GM19468 (cell line): ENCODE results near the gene C1QTNF8.

ENCODE experiments used
- ATAC-seq: cut with Tn5 transposase; IDR thresholded peaks from one replicate; pipeline ENCODE4 v1.9.1; 2021; ENCODE audit warnings: mild to moderate bottlenecking, moderate library complexity, moderate number of reproducible peaks; ENCODE audit not compliant: unreplicated experiment; ENCODE audit errors: extremely low read depth

The C1QTNF8 gene

DNA sequence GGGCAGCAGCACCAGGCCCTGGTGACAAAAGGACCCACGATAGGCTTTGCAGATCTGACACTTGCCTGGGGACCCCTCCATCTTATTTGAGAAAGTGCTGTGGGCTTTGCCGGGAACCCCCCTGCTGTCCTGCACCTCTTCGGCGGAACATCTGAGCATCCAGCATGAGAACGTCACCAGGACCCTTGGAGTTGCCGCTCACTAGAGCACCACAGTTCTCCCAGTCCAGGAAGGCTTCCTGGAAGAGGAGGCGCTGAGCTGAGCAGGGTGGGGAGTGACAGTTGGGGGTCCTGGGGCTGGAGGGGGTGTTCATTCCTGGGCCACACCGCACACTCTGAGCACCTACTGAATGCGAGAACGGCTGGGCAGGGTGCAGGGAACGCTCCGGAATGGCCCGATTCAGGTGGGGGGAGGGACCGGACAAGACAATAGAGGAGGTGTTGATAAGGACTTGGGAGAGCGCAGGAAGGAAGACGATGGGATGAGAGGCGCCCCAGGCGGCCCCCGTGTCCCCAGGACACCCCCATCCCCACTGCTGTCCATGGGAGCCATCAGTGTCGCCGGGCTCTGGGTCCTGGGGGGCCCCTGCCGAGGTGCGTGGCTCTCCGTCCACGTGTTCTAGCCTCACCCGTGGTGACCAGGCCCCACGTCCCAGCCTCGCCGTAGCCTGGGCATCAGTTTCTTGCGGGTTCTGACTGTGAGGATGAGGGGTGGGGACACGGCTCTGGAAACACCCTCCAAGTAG is 32.1 kb upstream of the C1QTNF8 start:
- no peak for ATAC-seq

DNA sequence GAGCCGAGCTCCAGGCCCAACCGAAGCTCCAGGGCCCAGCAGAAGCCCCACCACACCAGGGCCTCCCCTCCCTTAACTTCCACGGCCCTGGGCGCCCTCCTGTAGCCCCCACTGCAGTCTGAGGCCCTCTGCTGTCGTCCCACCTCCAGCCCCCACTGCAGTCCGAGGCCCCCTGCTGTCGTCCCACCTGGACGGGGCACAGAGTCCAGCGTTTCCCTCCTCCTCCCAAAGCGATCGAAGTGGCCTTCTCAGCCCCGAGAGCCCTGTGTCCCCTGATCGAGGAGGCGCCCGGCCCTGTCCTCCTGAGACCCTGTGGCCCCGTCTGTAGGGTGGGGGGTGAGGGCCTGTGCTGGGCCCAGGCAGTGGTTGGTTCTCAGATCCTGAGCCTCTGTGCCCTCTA is 31.1 kb upstream of the C1QTNF8 start:
- no peak for ATAC-seq

DNA sequence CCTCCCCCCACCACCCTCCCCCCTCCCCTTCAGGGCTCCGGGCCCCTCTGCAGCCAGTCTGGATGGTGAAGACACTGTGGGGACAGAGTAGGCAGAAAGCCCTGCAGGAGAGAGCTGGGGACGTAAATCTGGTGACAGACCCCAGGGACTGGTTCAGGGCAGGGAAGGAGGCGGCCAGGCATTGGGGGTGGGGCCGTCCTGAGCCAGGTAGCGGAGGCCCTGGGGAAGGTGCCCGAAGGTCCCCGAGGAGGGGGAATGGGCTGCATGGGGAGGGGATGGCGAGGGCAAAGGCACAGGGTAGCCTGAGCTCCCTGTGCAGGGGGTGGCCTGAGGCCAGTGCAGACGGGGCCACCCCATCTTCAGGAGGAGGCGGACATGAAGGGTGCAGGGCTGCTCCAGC is 30.5 kb upstream of the C1QTNF8 start:
- no peak for ATAC-seq

DNA sequence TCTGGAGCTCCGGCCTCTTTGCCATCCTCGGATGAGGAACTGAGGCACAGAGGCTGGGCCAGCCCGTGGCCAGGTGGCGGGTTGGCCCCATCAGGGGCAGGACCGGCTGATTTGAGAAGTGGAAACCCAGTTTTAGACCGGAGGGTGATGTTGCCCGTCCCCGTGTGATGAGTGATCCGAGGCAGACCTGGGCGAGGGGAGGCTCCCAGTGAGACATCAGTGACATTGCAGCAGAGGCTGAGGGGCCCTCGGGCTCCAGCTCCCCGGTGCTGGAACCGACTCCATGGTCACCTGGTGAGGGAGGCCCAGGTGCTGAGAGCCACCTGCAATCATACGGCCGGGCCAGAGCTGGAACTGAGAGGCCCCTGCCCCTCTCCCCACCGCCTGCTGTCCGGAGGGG is 30.0 kb upstream of the C1QTNF8 start:
- ATAC-seq: no peak

DNA sequence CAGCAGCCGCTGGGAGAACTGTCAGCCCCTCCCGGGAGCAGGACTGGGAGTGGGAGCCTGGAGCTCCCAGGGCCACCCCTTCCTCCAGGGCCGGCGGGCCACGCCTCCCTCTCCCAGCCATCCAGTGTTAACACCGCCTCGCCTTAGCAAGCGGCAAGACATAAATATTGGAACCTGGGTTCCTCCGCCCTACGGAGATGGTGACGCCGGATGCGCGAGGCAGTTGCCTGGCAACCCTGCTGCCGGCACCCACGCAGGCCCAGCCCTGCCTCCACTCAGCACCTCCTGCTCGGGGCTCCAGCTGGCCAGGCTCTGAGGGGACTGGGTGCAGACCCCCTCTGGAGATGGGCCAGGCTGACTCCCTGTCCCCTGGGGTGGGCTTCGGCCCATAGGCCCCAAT is 29.4 kb upstream of the C1QTNF8 start:
- no peak for ATAC-seq

DNA sequence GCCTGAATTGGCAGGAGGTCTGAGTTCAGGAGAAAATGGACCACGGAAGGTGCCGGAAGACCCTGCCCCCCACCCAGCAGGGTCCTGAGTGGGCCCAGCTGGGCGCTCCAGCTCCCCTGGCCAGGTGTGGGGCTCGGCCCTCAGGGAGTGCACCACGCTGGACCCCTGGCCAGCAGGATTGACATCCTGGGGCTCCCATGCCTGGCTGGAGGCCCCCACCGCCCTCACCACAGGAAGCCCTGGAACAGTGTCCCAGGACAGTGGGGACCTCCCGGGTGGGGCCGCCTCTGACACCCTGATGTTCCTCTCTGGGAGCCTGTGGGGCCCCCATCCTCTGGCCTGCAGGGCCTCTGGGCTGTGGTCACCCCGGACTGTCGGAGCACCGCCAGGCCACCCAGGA is 28.8 kb upstream of the C1QTNF8 start:
- ATAC-seq: no peak

DNA sequence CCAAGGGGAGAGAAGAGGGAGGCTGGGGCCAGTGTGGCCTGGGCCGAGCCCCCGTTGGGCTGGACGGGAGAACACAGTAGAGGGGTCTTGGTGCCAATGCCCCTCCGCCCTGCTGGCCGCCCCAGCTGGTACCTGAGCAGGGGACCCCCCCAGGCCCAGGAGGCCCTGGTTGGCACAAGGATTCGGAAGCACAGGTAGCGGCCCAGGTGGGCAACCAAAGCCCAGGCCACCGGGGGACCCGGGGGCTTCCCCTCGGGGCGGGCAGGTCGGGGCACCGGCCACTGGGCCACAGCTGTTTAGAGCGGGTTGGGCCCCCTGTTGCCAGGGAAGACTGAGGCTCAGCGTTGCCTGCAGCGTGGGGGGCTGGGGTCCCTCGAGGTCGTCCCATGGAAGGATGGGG is 28.2 kb upstream of the C1QTNF8 start:
- ATAC-seq: no peak

DNA sequence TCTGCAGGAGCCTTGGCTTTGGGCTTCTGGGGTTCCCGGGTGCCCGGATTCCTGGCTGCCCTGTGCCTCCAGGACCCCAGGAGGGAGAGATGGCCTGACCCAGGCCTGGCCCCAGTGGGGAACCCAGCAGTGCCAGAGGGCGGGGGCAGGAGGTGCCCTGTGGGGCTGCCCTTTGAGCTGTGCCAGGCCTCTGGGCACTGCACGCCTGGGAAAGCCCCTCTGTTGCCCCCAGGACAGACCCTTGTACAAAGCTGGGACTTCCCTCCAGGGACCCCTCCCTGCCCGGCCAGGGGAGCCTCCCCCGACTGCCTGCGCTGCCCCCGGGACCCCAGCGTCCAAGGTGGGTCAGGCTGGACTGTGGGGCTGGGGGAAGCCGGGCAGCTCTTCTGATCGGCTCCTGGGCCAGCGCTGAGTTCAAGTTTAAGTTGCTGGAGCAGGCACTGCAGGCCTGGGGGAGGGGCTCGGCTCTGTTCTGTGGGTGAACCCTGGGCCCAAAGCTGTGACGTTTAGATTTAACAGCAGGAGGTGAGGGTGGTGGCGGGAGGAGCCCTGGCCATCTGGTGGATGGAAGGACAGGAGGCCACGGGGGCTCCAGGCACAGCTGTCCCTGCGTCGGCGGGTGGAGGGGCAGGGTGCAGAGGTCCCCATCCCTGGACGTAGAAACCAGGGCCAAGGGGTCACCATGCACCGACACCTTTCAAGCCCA is 27.6 kb upstream of the C1QTNF8 start:
- ATAC-seq: no peak

DNA sequence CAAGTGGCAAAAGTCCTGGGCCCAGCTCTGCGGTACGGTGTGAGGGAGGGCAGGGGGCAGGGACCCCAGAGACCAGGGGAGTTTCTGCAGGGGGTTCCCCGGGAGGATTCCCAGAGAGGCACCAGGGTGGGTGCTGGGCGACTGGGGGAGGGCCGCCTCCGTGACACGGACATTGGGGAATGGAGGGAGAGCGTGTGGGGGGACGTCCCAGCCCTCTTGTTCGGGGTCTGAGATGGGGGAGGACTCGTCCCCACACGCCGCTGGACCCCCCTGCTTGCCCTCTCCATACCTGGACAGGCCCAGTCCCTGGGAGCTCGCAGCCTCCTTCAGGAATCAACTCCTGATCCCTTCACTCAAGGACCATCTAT is 26.3 kb upstream of the C1QTNF8 start:
- no peak for ATAC-seq

DNA sequence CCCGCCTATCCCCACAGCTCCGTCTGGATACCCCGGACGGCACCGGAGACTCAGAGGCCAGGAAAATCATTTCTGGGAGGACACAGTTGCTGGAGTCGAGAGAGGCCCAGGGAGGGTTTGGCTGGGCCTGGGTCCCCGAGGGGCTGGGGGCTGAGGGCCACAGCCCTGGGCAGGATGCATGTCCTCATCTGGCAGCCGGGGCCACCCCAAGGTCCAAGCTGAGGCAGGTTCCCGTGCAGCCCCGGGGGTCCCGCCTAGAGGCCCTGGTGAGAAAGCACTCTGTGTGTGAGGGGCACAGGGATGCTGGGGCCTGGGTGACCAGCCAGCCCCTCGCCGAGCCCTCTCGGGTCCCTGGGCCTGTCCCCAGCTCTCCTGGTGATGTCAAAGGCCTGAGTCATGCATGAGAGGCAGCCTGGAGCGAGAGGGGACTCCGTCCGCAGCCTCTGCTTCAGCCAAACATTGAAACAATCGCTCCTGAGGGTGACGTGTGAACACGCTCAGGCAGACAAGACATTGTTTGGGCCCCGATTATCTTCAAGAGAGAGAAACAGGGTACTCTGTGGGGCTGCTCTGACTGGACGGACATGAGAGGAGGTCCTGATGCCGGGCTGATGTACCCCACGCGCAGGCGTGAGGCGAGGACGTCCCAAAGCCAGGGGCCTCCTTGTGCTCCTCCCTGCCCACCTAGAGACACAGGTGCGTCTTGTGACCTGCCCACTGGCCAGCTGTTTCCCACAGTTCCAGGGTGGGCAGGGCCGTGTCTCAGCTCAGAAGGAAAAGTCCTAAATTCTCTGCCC is 25.8 kb upstream of the C1QTNF8 start:
- ATAC-seq: no peak

DNA sequence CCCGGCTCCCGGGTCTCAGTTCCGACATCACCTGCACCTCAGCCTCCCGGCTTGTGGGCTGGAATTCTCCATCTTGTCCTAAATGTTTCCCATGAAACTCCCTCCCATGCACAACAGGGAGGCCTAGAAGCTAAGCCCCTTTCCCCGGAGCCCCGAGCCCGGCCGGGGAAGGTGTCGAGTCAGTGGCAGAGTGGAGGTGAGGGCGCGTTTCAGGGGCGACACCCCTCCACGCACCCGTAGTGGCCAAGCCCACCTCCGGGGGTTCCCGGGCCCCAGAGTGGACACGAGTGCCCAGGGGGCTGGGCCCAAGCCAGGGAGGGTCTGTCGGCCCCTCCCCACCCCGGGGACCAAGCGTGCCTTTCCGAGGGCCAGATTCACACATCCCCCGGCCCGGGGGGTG is 25.0 kb upstream of the C1QTNF8 start:
- no peak for ATAC-seq

DNA sequence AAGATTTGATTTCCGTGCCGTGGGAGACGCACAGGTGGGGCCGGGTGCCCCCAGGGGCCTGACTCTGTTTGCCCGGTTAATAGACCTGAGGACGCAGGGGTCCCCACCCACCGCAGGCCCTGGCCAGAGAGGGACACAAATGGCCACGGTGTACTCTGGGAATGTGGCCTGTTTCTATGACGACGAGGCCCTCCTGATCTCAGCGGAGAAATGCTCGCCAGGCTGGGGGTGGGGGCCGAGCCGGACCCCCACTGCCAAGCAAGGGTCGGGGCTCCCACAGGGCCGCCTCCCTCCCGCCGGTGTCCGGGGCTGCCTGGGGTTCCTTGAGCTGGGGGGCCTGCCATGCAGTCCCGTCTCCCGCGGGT is 24.5 kb upstream of the C1QTNF8 start:
- ATAC-seq: no peak

DNA sequence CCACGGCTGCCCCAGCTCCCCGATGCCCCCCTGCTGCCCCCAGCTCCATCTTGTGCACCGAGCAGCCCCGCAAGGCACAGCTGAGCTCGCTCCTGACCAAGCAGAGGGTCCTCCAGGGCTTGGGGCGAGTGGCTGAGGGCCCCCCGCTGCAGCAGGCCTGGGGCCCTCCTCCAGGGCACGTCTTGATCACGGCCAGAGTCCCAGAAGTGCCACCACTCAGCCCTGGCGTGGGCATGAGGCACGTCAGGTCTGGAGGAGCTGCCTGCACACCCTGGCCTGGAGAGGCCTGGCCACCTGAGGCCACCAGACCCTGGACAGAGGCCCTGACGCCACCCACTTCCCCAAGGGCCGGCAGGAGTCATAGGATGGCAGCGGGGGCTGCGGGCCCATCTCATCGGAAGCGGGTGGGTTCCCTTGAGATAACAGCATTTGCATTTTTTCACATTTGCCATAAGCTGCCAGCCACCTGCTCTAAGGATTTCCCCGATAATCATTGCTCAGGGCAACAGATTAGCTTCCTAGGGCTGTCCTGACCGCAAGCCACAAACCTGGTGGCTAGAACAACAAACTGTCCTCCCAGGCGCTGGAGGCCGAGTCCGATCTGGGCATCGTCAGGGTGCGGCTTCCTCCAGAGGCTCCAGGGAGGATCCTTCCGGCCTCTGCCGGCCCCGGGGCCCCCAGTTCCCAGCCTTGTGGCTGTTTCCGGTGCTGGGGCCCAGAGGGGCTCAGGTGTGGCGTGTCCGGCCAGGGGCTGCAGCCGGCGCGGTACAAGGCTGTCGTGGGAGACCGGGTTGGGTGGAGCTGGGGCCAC is 23.9 kb upstream of the C1QTNF8 start:
- ATAC-seq: no peak

DNA sequence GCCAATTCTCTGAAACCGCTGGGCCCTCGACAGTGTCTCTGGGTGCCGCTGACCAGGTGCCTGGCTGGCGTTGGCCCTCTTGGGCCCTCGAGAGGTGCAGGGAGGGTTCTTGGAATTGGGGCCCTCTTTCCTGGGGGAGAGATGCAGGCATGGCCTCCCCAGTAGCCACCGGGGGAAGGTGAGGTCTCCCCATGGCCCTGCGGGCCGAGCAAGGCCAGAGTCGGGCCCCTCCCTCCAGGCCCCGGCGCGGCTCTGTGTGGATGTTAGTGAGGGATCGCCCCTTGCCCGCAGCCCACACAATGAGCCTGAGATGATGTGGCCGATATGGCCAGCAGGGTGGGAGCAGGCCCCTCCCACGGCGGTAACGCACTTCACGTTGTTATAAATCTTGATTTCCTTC is 23.1 kb upstream of the C1QTNF8 start:
- no peak for ATAC-seq

DNA sequence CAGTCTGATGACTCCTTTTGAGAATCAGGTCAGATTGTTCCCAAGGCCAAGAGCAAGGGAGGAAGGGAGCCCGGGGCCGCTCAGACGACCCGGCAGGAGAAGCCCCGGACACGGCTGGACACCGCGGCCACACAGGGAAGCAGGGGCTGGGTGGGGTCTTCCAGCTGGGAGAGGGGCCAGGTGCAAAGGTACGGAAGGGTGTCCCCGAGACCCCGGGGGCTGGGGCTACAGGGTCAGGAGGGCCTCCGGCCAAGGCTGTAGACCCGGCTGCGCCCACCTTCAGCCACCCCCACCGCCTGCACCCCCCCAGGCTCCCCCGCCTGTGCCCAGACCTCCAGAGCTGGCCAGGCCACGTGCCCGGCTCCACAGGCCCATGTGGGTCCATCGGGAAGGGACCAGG is 21.9 kb upstream of the C1QTNF8 start:
- no peak for ATAC-seq

DNA sequence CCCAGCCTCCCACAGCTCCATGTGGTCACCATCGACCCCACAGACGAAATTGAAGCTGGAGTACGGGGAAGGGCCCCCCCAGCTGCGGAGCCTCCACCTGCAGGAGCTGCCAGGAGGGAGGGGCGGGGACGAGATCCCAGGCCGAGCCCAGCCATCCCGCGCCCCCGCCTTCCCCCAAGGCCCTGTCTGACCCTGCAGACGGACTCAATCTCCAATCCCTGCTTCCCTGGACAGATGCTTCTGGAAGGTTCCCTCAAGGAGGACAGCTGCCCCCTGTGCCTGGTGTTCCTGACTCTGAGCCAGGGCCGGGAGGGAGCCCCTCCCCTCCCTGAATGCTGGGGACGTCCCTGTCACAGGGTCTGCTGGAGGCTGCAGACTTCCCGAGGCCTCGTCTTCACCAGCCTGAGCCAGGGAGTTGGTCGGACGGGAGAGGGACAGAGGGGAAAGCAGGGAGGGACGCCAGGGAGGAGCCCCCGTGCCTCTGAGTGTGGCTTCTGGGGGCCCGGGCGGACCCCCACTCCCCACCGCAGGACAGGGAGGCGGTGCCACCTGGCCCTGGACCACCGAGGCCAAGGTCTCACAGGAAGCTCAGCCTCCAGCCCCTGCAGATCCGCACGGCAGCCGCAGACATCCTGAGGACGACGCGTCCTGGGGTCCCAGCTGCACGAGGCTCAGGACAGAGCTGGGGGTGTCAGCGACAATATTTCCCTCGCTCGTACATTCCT is 21.3 kb upstream of the C1QTNF8 start:
- no peak for ATAC-seq

DNA sequence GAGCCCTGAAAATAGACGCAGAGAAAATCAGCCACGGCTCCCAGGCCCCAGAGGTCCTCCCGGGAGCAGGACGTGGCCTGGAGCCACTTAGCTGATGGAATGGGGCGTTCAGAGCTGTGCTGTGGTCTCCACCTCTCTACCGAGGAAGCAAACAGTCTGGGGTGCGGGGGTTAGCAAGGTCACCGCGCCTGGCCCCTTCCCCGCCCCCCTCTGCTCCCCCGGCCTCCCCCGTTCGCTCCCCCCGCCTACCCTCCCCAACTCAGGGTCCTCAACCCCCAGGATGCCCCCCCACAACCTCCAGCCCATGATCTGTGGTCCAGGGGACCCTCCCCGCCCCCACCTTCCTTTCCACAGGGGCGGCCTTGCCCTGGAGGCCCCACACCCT is 20.6 kb upstream of the C1QTNF8 start:
- no peak for ATAC-seq

DNA sequence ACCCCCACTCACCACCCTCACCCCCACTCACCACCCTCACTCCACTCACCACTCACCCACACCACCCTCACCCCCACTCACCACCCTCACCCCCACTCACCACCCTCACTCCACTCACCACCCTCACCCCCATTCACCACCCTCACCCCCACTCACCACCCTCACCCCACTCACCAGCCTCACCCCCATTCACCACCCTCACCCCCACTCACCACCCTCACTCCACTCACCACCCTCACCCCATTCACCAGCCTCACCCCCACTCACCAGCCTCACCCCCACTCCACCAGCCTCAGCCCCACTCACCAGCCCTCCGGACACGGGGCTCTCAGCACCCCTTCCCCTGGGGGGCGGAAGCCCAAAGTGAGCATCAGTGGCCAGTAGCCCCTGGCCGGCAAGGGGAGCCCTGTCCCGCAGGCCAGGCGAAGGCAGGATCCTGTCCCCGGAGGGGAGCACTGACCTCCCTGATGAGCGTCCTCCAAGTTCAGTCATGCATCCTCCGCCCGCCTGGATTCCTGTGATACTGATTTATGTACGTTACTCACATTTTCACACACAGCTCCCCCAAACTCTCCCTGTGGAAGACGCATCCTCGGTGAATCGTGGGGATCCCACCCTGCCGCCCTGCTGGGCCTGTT is 18.0 kb upstream of the C1QTNF8 start:
- ATAC-seq: no peak

DNA sequence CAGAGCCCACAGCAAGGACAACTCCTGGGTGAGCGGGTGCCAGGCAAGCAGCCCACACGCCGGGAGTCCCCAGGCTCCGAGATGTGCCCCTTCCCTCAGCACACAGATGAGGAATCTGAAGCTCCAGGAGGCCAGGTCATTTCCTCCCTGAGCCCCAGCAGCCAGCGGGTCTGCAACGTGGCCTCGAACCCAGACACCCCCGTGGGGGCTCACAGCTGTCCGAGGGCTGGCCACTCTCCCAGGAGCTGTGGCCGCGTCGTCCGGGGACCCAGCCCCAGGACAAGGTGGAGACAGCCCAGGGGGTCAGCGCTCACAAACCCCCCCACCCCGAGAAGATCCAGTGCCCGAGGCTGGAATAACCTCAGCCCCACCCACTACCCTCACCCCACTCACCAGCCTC is 17.4 kb upstream of the C1QTNF8 start:
- no peak for ATAC-seq
